HUES6 (cell line): Measurements from ENCODE around the gene PCDHGA4.
"Not testable (repeated sequence)": the region's sequence is repeated elsewhere in the genome, so short reads cannot be mapped to it uniquely, and the experiment has no call there.

Experiments used
- H3K27ac ChIP-seq: 2 replicates; pipeline ENCODE4 v1.7.0; 2013; ENCODE audit warnings: low read depth, mild to moderate bottlenecking, low read length, inconsistent platforms
- H3K27me3 ChIP-seq: 2 replicates; pipeline ENCODE4 v1.6.1; 2013; ENCODE audit warnings: low read length; ENCODE audit not compliant: control insufficient read depth, insufficient read depth
- H3K36me3 ChIP-seq: 2 replicates; pipeline ENCODE4 v1.6.1; 2013; ENCODE audit warnings: low read length; ENCODE audit not compliant: control insufficient read depth, insufficient read depth
- H3K4me1 ChIP-seq: 2 replicates; pipeline ENCODE4 v1.6.1; 2013; ENCODE audit warnings: low read length; ENCODE audit not compliant: control insufficient read depth, insufficient read depth
- H3K4me3 ChIP-seq: 2 replicates; pipeline ENCODE4 v1.5.1; 2013; ENCODE audit warnings: low read depth, low read length
- H3K9ac ChIP-seq: one replicate; pipeline ENCODE4 v1.6.1; 2013; ENCODE audit warnings: mild to moderate bottlenecking, low read length
- H3K9me3 ChIP-seq: 2 replicates; pipeline ENCODE4 v1.6.1; 2013; ENCODE audit warnings: low read depth, low read length; ENCODE audit not compliant: control insufficient read depth, insufficient read depth

The PCDHGA4 gene

DNA sequence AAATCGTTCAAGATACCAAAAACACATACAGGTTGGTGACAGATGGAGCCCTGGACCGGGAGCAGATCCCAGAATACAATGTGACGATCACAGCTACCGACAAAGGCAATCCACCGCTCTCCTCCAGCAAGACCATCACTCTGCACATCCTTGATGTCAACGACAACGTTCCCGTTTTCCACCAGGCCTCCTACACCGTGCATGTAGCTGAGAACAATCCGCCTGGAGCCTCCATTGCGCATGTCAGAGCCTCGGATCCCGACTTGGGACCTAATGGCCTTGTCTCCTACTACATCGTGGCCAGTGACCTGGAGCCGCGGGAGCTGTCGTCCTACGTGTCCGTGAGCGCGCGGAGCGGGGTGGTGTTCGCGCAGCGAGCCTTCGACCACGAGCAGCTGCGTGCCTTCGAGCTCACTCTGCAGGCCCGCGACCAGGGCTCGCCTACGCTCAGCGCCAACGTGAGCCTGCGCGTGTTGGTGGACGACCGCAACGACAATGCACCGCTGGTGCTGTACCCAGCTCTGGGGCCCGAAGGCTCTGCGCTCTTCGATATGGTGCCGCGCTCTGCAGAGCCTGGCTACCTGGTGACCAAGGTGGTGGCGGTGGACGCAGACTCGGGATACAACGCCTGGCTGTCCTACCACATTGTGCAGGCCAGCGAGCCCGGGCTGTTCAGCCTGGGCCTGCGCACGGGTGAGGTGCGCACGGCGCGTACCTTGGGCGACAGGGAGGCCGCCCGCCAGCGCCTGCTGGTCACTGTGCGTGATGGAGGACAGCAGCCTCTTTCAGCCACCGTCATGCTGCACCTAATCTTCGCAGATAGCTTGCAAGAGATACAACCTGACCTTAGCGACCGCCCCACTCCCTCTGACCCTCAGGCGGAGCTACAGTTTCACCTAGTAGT lies 17.0 kb downstream of the PCDHGA4 start:
- no peaks in the 10 kb centered on the region for H3K36me3 ChIP-seq
- no peaks in the 10 kb centered on the region for H3K27me3 ChIP-seq
- no peak overlapping the region for H3K4me3 ChIP-seq
- no peaks in the 10 kb centered on the region for H3K4me1 ChIP-seq
- H3K27ac ChIP-seq, result no peak overlapping the region
- peaks cover 55% of the 10 kb centered on the region for H3K9me3 ChIP-seq
- H3K9ac ChIP-seq, result no peak overlapping the region

GRCh38 chr5:141373673-141374317 lies 19.0 kb downstream of the PCDHGA4 start, which contains the start of gene PCDHGA6:
TSS of gene PCDHGA6 (plus strand) at chr5:141373891. CDS start at chr5:141374084, 193 bp downstream.
- H3K36me3 ChIP-seq, result no peaks in the 10 kb centered on the region
- peaks cover 57% of the 10 kb centered on the region for H3K9me3 ChIP-seq
- no peaks in the 10 kb centered on the region for H3K27me3 ChIP-seq
- peak within 1 kb of the TSS; percentile 18; the same call in 1 of the 2 replicates for H3K4me3 ChIP-seq
- no peak within 1 kb of the TSS for H3K9ac ChIP-seq
- H3K4me1 ChIP-seq, result no peaks in the 10 kb centered on the region
- no peak within 1 kb of the TSS for H3K27ac ChIP-seq

DNA sequence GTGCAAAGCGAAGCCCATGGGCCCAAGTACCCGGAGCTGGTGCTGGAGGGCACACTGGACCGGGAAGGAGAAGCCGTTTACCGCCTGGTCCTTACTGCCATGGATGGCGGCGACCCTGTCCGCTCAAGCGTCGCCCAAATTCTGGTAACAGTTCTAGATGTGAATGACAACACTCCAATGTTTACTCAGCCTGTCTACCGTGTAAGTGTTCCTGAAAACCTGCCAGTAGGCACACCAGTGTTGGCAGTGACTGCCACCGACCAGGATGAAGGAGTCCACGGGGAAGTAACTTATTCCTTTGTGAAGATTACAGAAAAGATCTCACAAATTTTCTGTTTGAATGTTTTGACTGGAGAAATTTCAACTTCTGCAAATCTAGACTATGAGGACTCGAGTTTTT lies 19.8 kb downstream of the PCDHGA4 start:
- no peaks in the 10 kb centered on the region for H3K27me3 ChIP-seq
- H3K36me3 ChIP-seq, result no peaks in the 10 kb centered on the region
- no peaks in the 10 kb centered on the region for H3K4me1 ChIP-seq
- H3K4me3 ChIP-seq, result no peak overlapping the region
- no peak overlapping the region for H3K27ac ChIP-seq
- H3K9me3 ChIP-seq, result peaks cover 55% of the 10 kb centered on the region
- no peak overlapping the region for H3K9ac ChIP-seq

- H3K27me3 ChIP-seq, result not testable (repeated sequence)
Observed at GRCh38 chr5:141375444-141376155, 20.8 kb downstream of the PCDHGA4 start.

GRCh38 chr5:141382469-141383294 lies 27.9 kb downstream of the PCDHGA4 start, which contains the start of gene PCDHGA7:
TSS of gene PCDHGA7 (plus strand) at chr5:141382742. CDS start at chr5:141382900, 158 bp downstream.
- no peak within 1 kb of the TSS for H3K27ac ChIP-seq
- H3K36me3 ChIP-seq, result no peaks in the 10 kb centered on the region
- peak within 1 kb of the TSS; percentile 54 for H3K9ac ChIP-seq
- H3K4me1 ChIP-seq, result no peaks in the 10 kb centered on the region
- peaks cover 12% of the 10 kb centered on the region for H3K27me3 ChIP-seq
- peaks cover 32% of the 10 kb centered on the region for H3K9me3 ChIP-seq
- H3K4me3 ChIP-seq, result peak within 1 kb of the TSS; percentile 71

More at GRCh38 chr5:141375444-141376155, 20.8 kb downstream of the PCDHGA4 start:
- H3K9ac ChIP-seq, H3K27ac ChIP-seq, H3K4me3 ChIP-seq, H3K36me3 ChIP-seq, H3K4me1 ChIP-seq: not testable (repeated sequence)
- peaks cover 50% of the 10 kb centered on the region for H3K9me3 ChIP-seq

GRCh38 chr5:141383345-141383744 lies 28.5 kb downstream of the PCDHGA4 start:
- Histone ChIP-seq H3K9me3 (peaks cover 34% of the 10 kb centered on the region), H3K36me3 (peaks cover 1% of the 10 kb centered on the region; the same call in 1 of the 2 replicates), H3K4me3 (peak overlapping the region; percentile 71), H3K27ac (no peak overlapping the region), H3K27me3 (peaks cover 16% of the 10 kb centered on the region), H3K4me1 (no peaks in the 10 kb centered on the region), H3K9ac (no peak overlapping the region)

GRCh38 chr5:141384471-141385267 lies 29.8 kb downstream of the PCDHGA4 start:
- Histone ChIP-seq H3K27ac (no peak overlapping the region), H3K4me1 (no peaks in the 10 kb centered on the region), H3K9ac (no peak overlapping the region), H3K9me3 (peaks cover 48% of the 10 kb centered on the region), H3K36me3 (peaks cover 6% of the 10 kb centered on the region; the same call in 1 of the 2 replicates), H3K4me3 (no peak overlapping the region), H3K27me3 (peaks cover 19% of the 10 kb centered on the region)

DNA sequence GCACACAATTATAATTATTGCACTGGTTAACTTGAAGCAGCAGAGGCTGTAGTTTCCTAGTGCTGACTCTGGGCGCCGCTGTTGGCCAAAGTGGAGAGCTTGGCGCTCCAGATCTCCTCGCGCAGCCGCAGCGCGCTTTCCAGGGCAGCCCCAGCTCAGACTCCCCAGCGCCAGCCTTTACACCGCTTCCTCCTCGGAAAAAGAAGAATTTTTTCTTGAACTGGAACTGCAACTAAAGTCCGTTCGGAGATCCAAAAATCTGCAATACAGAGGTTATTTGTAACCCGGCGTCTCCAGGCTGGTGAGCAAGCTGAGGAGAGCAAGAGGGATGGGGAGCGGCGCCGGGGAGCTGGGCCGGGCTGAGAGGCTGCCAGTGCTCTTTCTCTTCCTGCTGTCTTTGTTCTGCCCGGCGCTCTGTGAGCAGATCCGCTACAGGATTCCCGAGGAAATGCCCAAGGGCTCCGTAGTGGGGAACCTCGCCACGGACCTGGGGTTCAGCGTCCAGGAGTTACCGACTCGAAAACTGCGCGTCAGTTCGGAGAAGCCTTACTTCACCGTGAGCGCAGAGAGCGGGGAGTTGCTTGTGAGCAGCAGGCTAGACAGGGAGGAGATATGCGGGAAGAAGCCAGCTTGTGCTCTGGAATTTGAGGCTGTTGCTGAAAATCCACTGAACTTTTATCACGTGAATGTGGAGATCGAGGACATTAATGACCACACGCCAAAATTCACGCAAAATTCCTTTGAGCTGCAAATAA lies 32.9 kb downstream of the PCDHGA4 start, which contains the start of gene PCDHGB4:
TSS of gene PCDHGB4 (plus strand) at position 142 of the 755 bp plus-strand sequence. CDS start at position 329, 187 bp downstream.
- H3K36me3 ChIP-seq, result peaks cover 22% of the 10 kb centered on the region
- H3K4me1 ChIP-seq, H3K27ac ChIP-seq: not testable (repeated sequence)
- H3K9me3 ChIP-seq, result peaks cover 70% of the 10 kb centered on the region
- H3K9ac ChIP-seq, result peak within 1 kb of the TSS; percentile 49
- H3K27me3 ChIP-seq, result peaks cover 19% of the 10 kb centered on the region
- peak within 1 kb of the TSS; percentile 57 for H3K4me3 ChIP-seq

GRCh38 chr5:141388661-141389060 lies 33.8 kb downstream of the PCDHGA4 start:
- Histone ChIP-seq H3K9ac (no peak overlapping the region), H3K27me3 (peaks cover 12% of the 10 kb centered on the region), H3K4me3 (peak overlapping the region; percentile 35), H3K4me1 (no peaks in the 10 kb centered on the region), H3K9me3 (peaks cover 72% of the 10 kb centered on the region), H3K36me3 (peaks cover 31% of the 10 kb centered on the region), H3K27ac (no peak overlapping the region)
